Embryonic facial prominence (tissue), 1 donor: ENCODE measurements around the gene DELE1.

Experiments used
- DNase-seq: peaks from one replicate; pipeline ENCODE4 v3.0.0-alpha.2; 2016; ENCODE audit errors: extremely low spot score

Gene DELE1

DNA sequence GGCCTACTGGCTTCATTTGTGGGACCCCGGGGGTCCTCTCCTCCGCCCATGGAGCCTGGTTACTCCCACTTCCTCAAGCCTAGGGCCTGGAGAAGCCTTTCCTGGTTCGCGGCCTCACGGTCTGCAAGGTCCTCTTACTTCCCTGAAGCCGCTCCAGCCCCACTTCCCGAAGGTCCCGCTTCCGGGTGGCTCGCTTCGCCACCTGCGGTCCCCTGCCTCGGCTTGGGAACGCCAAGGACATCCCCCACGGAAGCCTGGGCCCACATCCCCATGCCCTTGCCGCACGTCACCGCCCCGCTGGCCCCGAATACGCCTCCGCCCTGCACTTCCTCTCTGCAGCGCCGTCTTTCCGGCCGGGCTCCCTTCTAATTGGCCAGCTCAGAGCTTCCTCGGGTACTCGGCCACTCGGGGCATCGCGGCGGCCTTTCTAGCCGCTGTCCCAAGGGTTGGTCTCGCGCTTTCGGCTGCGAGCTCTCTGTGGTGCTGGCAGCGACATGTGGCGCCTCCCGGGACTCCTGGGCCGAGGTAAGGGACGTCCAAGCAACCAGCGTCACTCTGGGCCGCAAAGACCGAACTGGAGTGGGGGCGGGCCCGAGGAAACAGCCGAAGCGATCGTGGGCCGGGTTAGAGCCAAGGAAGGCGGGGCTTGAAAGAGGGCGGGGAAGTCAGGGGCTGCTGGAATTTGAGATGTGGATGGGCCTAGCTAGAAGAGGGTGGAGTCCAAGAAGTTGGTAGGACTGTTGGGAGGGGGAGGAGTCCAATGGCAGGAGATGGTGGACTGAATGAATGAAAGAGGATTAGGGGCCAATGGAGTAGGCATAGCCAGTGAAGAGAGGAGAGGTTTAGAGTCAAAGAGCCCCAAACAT is at the start of gene DELE1:
DELE1 (plus strand) TSS at position 424 of the 866 bp plus-strand sequence; CDS start at position 495, 71 bp downstream.
- peak; percentile 90 for DNase-seq

DNA sequence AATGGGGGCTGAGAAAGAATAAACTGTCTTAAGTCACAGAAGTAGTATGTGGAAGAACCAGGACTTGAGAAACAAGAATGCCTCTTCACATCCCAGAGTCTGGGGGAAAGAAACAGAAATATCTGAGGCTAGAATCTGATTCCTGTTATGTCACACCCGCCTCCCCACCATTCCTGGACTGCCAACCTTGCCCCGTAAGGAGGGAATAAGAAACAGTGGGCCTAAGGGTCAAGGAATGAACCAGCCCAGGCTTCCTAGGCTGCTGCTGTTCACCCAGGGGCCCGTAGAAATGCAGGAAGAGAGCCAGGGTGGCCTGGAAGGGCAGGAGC is 49.8 kb upstream of the DELE1 start:
- DNase-seq: no peak

DNA sequence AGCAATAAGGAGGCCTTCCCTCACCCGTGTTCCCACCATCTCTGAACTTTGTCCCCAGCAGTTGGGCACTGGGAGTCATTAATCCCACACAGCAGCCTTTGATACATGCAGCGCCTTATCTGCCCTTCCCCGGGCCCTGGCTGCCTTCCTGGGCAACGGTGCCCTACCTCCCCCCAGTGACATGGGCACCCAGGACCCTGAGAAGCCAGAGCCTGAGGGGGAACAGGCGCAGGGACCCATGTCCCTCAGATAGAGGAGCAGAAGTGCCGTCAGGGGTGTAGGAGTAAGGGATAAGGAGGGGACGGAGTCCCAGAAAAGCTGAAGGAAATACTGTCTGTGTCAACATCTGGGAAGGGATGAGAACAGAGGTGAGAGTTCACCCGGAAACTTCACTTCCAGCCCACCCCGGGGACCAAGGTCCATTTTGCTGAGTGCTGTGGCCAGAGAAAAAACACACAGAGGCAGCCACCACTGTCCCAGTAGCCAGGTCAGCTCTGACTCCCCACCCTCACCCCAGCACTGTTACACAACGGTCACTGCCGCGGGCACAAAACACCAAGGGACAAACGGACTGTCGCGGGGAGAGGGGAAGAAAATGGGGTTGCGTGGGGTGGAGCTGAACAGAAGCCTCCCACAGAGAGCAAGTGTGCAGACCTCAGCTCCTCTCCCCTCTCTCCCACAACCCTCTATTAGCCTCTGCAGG is 49.3 kb upstream of the DELE1 start:
- no peak for DNase-seq

DNA sequence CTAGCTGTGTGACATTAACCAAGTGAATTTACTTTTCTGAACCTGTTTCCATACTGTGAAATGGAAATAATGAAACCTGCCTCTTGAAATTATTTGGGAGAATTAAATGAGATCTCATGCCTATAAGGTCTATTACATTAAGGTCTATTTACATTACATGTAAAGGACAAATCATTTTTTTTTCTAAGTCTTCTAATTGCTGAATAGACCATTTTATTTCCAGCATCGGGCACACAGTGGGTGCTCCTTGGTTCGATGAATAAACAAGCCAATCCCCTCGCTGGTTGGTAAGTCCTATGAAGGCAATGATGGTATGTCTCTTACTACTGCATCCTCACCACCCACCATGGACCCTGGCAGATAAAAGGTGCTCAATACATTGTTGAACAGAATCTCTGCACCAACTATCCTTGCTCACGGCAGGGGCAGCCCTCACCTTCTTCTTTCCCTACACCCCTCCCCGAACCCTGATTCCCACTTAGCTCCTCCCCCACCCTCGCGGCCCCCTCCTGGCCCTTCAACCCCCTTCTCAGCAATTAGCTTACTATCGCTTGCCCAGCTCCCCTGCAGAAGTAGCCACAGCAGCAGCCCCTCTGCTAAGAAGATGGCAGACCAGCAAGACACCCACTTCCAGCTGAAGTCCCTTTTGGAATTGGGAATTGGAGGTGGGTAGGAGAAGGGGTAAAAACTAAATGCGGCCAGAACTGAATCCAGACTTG is 48.5 kb upstream of the DELE1 start:
- DNase-seq: no peak

- DNase-seq: no peak
These were observed 47.7 kb upstream of the DELE1 start for GRCh38 chr5:141875795-141876627.

DNA sequence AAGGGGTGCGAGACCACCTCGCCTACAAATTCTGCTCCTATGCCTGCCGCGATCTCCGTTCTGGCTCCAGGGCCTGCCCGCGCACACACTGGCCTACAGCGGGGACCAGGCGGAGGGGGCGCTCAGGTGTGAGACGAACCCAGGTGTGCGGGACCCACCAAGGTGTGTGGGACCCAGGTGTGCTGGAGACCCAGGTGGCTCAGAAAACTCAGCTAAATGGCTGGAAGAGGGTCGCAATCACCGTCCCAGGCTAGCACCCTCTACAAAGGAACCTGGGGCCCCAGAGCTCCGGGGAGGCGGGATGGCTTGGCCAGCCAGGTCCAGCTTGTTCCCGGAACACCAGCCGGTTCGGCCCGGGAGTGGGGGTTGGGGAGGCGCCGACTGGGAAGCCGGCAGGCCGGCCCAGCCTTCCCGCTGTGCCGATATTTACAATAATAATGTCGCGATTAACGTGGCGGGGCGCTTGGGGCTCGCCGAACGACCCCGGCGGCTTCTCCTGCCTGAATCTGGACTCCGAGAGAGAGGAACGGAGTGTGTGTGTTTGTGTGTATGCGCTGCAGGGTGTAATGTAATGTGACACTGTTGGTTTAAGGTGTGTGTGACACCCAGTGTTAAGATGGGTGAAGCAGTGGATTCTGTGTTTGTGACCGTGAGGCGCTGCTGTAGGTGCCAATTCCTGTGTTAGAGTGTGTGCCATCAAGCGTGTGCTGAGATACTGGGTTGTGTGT is 46.9 kb upstream of the DELE1 start:
- no peak for DNase-seq

DNA sequence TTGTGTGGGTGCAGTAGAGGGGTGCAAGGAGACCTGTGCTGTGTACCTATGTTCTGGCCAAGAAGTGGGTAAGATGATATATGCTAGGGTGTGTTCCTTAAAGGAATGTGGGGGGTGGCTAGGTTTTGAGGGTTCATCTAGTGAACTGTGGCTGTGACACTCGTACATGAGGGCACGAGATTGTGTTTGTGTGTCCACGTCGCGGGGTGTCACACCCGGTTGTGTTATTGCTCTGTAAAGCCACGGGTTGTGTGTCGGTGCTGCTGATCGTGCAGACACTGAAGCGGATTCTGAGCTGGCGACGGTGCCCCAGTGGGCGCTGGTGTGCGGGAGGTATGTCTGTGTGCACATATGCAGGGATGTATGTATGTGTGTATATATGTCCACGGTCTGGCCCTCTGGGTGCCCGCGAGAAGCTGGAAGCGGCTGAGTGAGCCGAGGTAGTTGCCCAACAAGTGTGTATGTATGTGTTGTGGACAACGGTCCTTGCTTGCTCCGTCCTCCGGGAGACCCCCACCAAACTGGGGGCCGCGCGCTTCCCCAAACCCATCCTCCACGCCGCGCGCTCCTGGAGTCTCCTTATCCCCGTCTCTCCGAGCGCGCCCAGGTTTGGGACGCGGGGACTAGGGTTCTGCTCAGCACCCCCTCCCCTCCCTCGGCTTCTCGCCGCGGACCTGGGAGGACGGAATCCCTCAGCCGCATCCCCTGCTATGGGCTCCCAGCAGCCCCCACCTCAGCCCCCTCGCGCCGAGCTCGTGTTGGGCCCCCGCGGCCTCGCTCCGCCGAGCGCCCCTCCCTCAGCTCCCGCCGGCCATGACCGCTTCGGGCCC is 46.1 kb upstream of the DELE1 start:
- DNase-seq: no peak

DNA sequence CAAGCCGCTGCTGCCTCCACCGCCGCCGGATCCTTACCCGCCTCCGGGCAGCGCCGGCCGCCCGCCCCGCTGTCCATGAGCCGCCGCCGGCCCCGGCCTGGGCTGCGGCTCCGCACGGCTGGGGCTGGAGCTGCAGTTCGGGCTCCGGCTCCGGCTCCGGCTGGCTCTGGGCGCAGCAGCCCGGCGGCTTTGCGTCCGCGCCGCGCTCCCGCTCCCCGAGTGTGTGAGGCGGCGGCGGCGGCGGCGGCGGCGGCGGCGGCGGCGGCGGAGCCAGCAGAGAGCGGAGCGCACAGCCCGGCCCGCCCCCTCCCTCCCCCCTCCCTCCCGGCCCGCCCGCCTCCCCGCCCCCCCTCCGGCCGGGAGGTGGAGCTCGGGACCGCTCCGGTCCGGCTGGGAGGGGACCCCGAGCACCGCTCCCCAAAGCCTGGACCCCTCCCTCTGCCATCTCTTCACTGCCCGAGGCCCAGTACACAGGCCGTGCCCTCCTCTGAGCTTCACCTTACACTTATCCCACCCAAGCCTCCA is 45.4 kb upstream of the DELE1 start, which contains the start of gene PCDH1:
PCDH1 (minus strand) TSS at position 225 of the 525 bp plus-strand sequence; CDS start at position 77, 148 bp downstream.
- no peak for DNase-seq

GRCh38 chr5:141878711-141879425 is 44.8 kb upstream of the DELE1 start:
- peak; percentile 81 for DNase-seq

- DNase-seq: no peak
These were observed 44.3 kb upstream of the DELE1 start for GRCh38 chr5:141879426-141879759.

- DNase-seq: no peak
These were observed 43.5 kb upstream of the DELE1 start for GRCh38 chr5:141879941-141880738.

- no peak for DNase-seq
These were observed 42.5 kb upstream of the DELE1 start for GRCh38 chr5:141880961-141881801.

DNA sequence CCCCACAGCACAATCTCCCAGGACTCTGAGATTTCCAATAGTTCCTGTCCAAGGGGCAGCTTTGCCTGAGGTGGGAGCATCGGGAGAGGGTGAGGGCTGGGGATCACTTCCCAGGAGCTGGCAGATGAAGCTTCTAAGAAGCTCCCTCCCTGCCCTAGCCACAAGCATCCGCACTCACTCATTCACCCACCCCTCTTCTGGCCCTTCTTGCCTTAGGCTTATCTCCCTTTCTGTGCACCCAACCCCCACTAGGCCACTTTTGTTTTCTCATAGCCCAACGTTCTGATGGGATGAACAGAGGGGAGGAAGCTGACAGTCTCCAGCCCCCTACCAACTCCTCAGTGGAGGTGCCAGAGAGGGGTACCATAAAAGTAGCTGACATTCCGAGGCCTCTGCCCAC is 41.8 kb upstream of the DELE1 start:
- DNase-seq: no peak

DNA sequence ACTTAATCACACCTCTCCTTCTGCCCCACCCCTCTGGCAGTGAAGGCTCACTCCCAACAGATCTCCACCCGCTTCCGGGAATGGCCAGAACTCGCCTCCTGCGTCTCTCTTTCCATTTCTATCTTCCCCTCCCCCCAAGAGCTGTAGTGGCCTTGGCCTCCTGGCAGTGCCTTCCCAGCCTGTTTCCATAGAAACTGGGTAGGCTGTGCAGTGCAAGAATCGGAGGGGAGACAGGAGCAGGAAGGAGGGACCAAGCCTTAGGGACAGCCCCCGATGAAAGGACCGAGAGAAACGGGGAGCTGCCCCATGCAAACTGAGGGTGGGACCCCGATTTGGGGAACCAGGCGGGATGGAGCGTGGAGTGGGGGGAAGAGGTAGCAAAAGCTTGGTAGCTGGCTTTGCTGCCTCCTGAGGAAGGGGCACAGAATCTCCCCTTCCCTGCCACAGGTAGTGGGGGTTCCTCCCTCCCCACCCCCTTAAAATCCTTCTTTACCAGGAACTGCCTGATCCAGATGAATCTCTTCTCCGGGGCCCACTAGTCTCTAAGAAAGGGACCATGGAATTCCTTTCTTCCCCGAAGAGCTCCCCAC is 41.0 kb upstream of the DELE1 start:
- no peak for DNase-seq

DNA sequence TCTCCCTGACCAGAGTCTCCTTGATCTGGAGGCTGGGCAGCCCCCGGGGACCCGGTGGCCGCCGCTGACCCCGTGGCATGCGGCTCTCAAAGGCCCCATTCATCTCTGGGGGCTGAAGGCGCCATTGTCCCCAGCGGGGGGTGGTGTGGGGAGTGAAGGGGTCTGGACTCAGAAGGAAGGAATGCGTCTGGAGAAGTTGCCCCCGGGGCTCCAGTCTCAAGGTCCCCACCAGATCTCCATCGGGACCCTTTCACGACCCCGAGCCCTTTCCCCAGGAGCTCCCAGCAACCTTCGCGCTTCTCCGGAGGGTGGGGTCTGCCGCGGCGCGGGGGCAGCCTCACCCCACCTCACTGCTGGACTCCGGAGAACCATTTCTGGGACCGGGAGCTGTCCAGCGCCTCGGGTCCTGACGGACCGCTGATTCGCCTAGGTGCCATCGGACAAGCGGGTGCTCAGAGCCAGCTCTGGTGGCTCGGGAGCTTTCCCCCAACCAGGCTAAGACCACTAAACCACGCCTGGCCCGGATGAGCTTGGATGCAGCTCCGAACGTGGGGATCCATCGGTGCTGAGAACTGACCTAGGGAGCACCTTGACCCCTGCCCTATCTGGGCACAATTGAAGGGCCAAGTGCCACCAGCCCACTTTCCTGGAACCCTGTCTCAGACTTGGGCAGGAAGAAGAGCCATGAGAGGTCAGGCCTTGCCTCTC is 40.3 kb upstream of the DELE1 start:
- DNase-seq: no peak

GRCh38 chr5:141883892-141884318 is 39.8 kb upstream of the DELE1 start:
- DNase-seq: no peak
